HG03064 (cell line): ENCODE data around the gene PRR20G.
"Not testable (repeated sequence)": the region's sequence is repeated elsewhere in the genome, so short reads cannot be mapped to it uniquely, and the experiment has no call there.

Source experiments
- ATAC-seq: cut with Tn5 transposase; IDR thresholded peaks from one replicate; pipeline ENCODE4 v1.9.1; 2021; ENCODE audit warnings: low read depth; ENCODE audit not compliant: unreplicated experiment

Gene PRR20G

DNA sequence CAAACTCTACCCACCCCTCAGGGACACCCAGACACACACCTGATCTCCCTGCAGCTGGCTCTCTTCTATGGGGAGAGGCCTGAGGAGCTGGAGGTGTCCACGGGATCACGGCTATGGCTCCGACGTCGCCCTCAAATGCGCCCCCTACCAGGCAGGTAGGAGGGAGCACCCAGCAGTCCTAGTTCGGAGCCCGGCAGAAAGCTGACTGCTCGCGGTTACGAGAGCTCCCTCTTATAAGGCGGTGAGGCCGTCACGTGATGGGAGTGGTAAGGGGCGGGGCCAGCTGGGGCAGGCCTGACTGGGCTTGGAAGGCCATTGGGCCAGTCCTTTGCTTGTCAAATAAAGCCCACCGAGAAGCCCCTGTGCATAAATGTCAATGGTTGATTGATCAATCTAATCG is at the start of gene PRR20G:
Gene PRR20G (minus strand): TSS at position 207 of the 400 bp plus-strand sequence. CDS start 681 bp downstream, outside the sequence.
- ATAC-seq, result no peak

- ATAC-seq, result no peak
Measured at GRCh38 chr3:127337001-127337400, 49.2 kb upstream of the PRR20G start.

GRCh38 chr3:127336101-127336500 is 48.3 kb upstream of the PRR20G start:
- no peak for ATAC-seq

DNA sequence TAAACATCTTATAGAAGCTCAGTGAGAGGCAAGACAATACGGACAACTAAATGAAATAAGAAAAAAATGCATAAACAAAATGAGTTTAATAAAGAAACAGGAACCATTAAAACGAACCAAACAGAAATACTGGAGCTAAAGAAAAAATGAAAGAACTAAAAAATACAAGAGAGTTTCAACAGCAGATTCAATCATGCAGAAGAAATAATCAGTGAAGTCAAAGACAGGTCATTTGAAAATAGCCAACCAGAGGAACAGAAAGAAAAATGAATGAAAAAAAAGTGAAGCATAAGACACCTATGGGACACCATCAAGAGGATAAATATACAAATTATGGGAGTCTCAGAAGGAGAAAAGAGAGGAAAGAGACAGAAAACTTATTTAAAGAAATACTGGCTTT is 42.5 kb upstream of the PRR20G start:
- no peak for ATAC-seq

- no peak for ATAC-seq
Measured at GRCh38 chr3:127329631-127330285, 41.9 kb upstream of the PRR20G start.

GRCh38 chr3:127328421-127328820 is 40.6 kb upstream of the PRR20G start:
- ATAC-seq, result no peak

DNA sequence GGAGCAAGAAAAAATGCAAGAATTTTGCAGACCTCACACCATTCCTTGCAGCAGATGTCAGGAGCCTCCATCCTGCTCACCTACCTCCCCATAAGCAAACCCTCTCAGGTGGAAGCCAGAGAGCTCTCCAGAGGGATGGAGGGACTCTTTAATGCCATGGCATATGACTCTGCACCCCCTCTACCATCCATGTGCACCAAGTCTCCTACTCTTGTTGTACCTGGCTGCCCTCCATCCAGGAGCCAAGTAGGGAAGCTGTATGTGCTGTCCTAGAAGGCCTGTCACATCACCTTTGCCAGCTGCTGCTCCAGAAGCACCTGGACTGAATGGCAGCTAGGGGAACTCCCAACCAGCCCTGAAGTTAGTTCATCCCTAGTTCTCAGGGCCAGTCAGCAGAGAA is 38.5 kb upstream of the PRR20G start:
- no peak for ATAC-seq

GRCh38 chr3:127325629-127325961 is 37.7 kb upstream of the PRR20G start:
- ATAC-seq, result no peak

DNA sequence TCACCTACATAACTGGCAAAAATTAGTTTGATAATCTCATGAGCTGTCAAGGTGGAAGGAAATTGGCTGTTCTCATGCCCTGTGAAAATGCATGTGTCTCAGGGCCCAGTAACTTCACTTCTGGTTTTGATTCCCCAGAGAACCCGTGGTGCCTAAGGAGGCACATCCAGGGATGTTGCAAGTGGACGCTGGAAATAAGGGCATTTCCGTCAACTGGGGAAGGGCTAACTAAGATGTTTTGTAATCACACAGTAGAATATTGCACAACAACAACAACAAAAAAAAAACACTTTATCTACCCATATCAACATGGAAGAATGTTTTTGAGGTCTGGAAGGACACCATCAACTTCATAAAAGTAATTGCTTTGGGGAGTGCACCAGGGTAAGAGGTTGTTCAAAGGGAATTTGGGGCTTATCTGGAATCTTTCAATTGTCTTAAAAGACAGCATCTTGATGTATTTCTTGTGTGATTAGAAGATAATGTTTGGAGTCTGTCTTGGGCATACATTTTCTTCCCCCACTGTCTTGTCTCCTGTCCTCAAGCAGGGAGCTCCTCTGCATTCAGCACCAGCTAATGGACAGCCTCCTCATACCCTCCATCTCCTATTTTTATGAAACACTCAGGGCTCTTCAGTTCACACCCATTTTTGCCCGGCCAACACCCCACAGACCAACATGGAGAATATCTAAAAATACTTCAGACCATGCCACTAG is 37.2 kb upstream of the PRR20G start:
- no peak for ATAC-seq

GRCh38 chr3:127324076-127324475 is 36.2 kb upstream of the PRR20G start:
- ATAC-seq, result no peak

- ATAC-seq, result no peak
Measured at GRCh38 chr3:127323581-127323980, 35.7 kb upstream of the PRR20G start.

GRCh38 chr3:127321371-127321770 is 33.5 kb upstream of the PRR20G start:
- no peak for ATAC-seq

DNA sequence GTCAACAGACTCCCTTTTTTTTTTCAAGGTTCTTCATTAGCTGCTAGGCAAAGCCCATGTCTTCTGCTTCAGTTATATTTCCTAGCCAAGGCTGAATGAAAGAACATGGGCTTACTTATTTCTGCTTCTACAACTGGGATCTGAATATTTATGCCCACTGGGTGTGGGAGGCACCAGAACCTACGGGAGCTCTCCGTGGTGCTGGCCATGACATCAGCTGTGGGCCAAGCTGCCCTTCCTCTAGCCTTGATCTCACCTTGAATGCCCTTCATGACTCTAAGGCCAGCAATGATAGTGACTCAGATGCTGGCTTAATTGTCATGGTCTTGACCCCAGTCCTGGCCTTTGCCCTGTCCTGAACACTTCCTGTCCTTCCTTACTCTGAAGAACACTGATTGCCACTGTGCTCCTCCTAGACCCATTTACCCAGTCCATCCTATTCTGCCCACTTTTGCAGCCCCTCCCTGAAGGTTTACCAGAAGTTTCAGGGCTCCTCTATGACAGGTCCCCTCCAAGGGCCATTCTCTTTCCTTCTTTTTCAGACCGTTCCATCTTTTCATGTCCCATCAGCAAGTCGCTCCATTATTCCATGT is 32.8 kb upstream of the PRR20G start:
- ATAC-seq, result no peak

DNA sequence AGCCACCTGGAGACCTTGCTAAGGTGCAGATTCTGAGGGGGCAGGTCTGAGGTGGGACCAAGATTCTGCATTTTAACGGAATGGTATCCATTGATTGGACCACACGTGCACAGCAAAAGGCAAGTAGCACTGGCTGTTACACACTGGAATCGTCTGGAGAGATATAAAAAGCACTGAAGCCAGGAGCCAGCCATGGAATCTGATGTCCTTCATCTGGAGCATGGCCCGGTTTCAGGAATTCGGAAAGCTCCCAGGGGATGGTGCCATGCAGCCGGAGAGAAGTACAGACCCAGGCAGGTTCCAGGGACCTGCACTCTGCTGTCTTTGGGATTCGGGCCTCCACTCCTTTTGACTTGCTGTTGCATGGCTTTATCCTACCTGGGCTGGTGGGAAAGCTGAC is 28.8 kb upstream of the PRR20G start:
- no peak for ATAC-seq

DNA sequence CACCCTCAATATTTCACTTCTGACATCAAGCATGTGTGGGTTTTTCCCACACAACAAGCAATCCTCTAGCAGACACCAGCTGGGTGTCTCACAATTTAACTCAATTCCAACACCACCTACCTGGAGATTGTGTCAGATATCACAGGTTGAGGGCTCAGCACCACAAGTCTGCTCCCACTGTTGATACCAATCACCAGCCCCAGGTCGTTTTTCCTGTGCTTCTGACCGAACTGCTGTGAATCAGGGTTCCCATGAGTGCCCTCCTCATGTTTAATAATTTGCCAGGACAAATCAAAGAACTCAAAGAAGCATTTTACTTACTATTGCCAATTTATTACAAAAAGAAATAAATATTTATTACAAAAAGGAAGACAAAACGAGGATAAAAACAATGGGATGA is 25.0 kb upstream of the PRR20G start:
- no peak for ATAC-seq

- not testable (repeated sequence) for ATAC-seq
Measured at GRCh38 chr3:127308821-127309220, 21.0 kb upstream of the PRR20G start.

DNA sequence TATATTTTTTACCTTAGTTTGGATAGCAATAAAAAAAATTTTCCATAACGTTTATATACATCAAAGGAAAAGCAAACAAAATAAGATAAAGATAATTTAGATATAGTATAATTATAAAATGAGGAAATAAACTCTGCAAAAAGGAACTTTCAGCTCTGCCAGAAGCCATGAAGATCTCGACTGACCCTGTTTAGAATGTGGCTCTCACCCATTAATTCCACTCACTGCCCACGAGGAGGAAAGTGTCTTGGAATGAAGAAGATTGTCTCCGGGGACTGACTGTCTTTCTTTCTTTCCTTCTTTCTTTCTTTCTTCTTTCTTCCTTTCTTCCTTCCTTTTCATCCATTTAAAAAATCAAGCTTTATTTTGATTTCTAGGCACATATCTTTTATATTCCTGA is 20.1 kb upstream of the PRR20G start:
- ATAC-seq, result no peak

GRCh38 chr3:127307112-127307835 is 19.4 kb upstream of the PRR20G start:
- ATAC-seq, result no peak

GRCh38 chr3:127306361-127307111 is 18.7 kb upstream of the PRR20G start:
- ATAC-seq, result no peak

GRCh38 chr3:127305499-127306060 is 17.7 kb upstream of the PRR20G start:
- ATAC-seq, result no peak
